H9 (cell line): ENCODE measurements around the gene BLOC1S3. TPM values are rescaled to one million over a fixed set of nuclear protein-coding genes. Genes with fewer than 3 reads are reported as not detected.

Experiments
- DNase-seq: peaks from one replicate; pipeline ENCODE4 v3.0.0-alpha.2; 2017
- H2AFZ ChIP-seq: one replicate; pipeline ENCODE4 v1.6.1; 2013; ENCODE audit warnings: mild to moderate bottlenecking, low read length, control low read depth, moderate library complexity
- H2AK5ac ChIP-seq: 2 replicates; pipeline ENCODE4 v1.6.1; 2013; ENCODE audit warnings: low read length, control low read depth, mixed read lengths; ENCODE audit not compliant: insufficient read length
- H2BK120ac ChIP-seq: one replicate; pipeline ENCODE4 v1.6.1; 2013; ENCODE audit warnings: low read depth, mild to moderate bottlenecking, low read length, control low read depth, inconsistent platforms; ENCODE audit not compliant: poor library complexity, severe bottlenecking
- H2BK12ac ChIP-seq: 2 replicates; pipeline ENCODE4 v1.6.1; 2013; ENCODE audit warnings: low read length, control low read depth, mixed read lengths, low read depth; ENCODE audit not compliant: insufficient read length
- H2BK15ac ChIP-seq: 2 replicates; pipeline ENCODE4 v1.6.1; 2013; ENCODE audit warnings: low read depth, low read length, control low read depth
- H2BK20ac ChIP-seq: one replicate; pipeline ENCODE4 v1.6.1; 2013; ENCODE audit warnings: low read depth, mild to moderate bottlenecking, low read length, control low read depth, inconsistent platforms; ENCODE audit not compliant: poor library complexity, severe bottlenecking
- H2BK5ac ChIP-seq: 2 replicates; pipeline ENCODE4 v1.6.1; 2013; ENCODE audit warnings: low read length, control low read depth, mixed read lengths; ENCODE audit not compliant: insufficient read length
- H3K14ac ChIP-seq: 2 replicates; pipeline ENCODE4 v1.6.1; 2013; ENCODE audit warnings: low read length, control low read depth; ENCODE audit not compliant: insufficient read depth
- H3K18ac ChIP-seq: 2 replicates; pipeline ENCODE4 v1.6.1; 2013; ENCODE audit warnings: low read depth, mild to moderate bottlenecking, mixed read lengths, low read length, control low read depth; ENCODE audit not compliant: insufficient read length
- H3K23ac ChIP-seq: 2 replicates; pipeline ENCODE4 v1.6.1; 2013; ENCODE audit warnings: low read length, control low read depth, mixed read lengths, low read depth; ENCODE audit not compliant: insufficient read length
- H3K23me2 ChIP-seq: 2 replicates; pipeline ENCODE4 v1.6.1; 2013; ENCODE audit warnings: low read depth, mild to moderate bottlenecking, mixed read lengths, low read length, control low read depth; ENCODE audit not compliant: insufficient read length, poor library complexity, severe bottlenecking
- H3K27ac ChIP-seq: 2 replicates; pipeline ENCODE4 v1.5.1; 2013; ENCODE audit warnings: low read length, control low read depth, mixed read lengths, low read depth; ENCODE audit not compliant: insufficient read length
- H3K27me3 ChIP-seq: 2 replicates; pipeline ENCODE4 v1.6.1; 2013; ENCODE audit warnings: low read length, control low read depth, inconsistent platforms; ENCODE audit not compliant: insufficient read depth
- H3K4ac ChIP-seq: 2 replicates; pipeline ENCODE4 v1.6.1; 2013; ENCODE audit warnings: low read depth, mild to moderate bottlenecking, control low read depth, inconsistent platforms, low read length, moderate library complexity
- H3K4me1 ChIP-seq: 2 replicates; pipeline ENCODE4 v1.6.1; 2013; ENCODE audit warnings: low read length, control low read depth, inconsistent platforms; ENCODE audit not compliant: insufficient read depth
- H3K4me2 ChIP-seq: 2 replicates; pipeline ENCODE4 v1.6.1; 2013; ENCODE audit warnings: low read length, control low read depth, mixed read lengths; ENCODE audit not compliant: insufficient read length, insufficient read depth
- H3K56ac ChIP-seq: 2 replicates; pipeline ENCODE4 v1.6.1; 2013; ENCODE audit warnings: low read depth, mild to moderate bottlenecking, mixed read lengths, low read length, control low read depth; ENCODE audit not compliant: insufficient read length
- H3K79me1 ChIP-seq: 2 replicates; pipeline ENCODE4 v1.6.1; 2013; ENCODE audit warnings: low read depth, mild to moderate bottlenecking, moderate library complexity, low read length, control low read depth, inconsistent platforms; ENCODE audit not compliant: insufficient read depth, poor library complexity, severe bottlenecking
- H3K79me2 ChIP-seq: 2 replicates; pipeline ENCODE4 v1.6.1; 2013; ENCODE audit warnings: low read length, control low read depth, inconsistent platforms; ENCODE audit not compliant: insufficient read depth
- H3K9ac ChIP-seq: 2 replicates; pipeline ENCODE4 v1.6.1; 2013; ENCODE audit warnings: low read length, control low read depth, mixed read lengths; ENCODE audit not compliant: insufficient read length; ENCODE audit errors: extremely low read depth
- H3K9me3 ChIP-seq: one replicate; pipeline ENCODE4 v1.6.1; 2013; ENCODE audit warnings: low read depth, low read length, inconsistent platforms; ENCODE audit not compliant: control insufficient read depth
- H3T11ph ChIP-seq: one replicate; pipeline ENCODE4 v1.6.1; 2013; ENCODE audit warnings: mild to moderate bottlenecking, low read length, control low read depth, inconsistent platforms
- H4K20me1 ChIP-seq: one replicate; pipeline ENCODE4 v1.6.1; 2013; ENCODE audit not compliant: control insufficient read depth, insufficient read length, insufficient read depth
- H4K5ac ChIP-seq: 2 replicates; pipeline ENCODE4 v1.6.1; 2013; ENCODE audit warnings: low read depth, mild to moderate bottlenecking, mixed read lengths, low read length, control low read depth; ENCODE audit not compliant: insufficient read length
- H4K8ac ChIP-seq: replicated peaks from 2 replicates; pipeline ENCODE4 v1.6.1; 2013; ENCODE audit warnings: low read length, control low read depth, mixed read lengths, low read depth; ENCODE audit not compliant: insufficient read length
- H4K91ac ChIP-seq: 2 replicates; pipeline ENCODE4 v1.6.1; 2013; ENCODE audit warnings: low read depth, mild to moderate bottlenecking, moderate library complexity, mixed read lengths, low read length, control low read depth; ENCODE audit not compliant: insufficient read length
- H3K27ac Mint-ChIP-seq, 3 experiments: 2 replicates in 2 of 3; 3 replicates in 1 of 3; pipeline ENCODE4 v1.8.0; 2020 to 2021; ENCODE audit warnings: mixed read lengths in 3 of 3, mild to moderate bottlenecking in 1 of 3, moderate library complexity in 1 of 3
- H3K27me3 Mint-ChIP-seq: 2 replicates; pipeline ENCODE4 v1.8.0; 2021; ENCODE audit warnings: low read depth, mild to moderate bottlenecking, moderate library complexity, mixed read lengths
- H3K36me3 Mint-ChIP-seq, 3 experiments: 2 replicates in 2 of 3; 3 replicates in 1 of 3; pipeline ENCODE4 v1.8.0; 2020 to 2021; ENCODE audit warnings: low read depth in 3 of 3, mixed read lengths in 3 of 3; ENCODE audit not compliant: insufficient read depth in 1 of 3
- H3K4me1 Mint-ChIP-seq, 2 experiments: 2 replicates each; pipeline ENCODE4 v1.8.0; 2020; ENCODE audit warnings: mixed read lengths in 2 of 2
- H3K4me3 Mint-ChIP-seq, 2 experiments: 2 replicates in 1 of 2; 3 replicates in 1 of 2; pipeline ENCODE4 v1.8.0; 2020 to 2021; ENCODE audit warnings: mild to moderate bottlenecking in 2 of 2, mixed read lengths in 2 of 2, moderate library complexity in 1 of 2
- H3K9me3 Mint-ChIP-seq, 2 experiments: 2 replicates in 1 of 2; 3 replicates in 1 of 2; pipeline ENCODE4 v1.8.0; 2020; ENCODE audit warnings: mild to moderate bottlenecking in 2 of 2, mixed read lengths in 2 of 2, moderate library complexity in 1 of 2
- WGBS: extraction: QIAGEN DNeasy Blood & Tissue Kit; methylation state at CpG from one replicate; pipeline ENCODE4 v1.1.7; 2013; ENCODE audit warnings: missing lambda C conversion rate, low lambda C conversion rate, mixed read lengths; ENCODE audit not compliant: insufficient read length; ENCODE audit errors: extremely low coverage; 5-methylcytosine and 5-hydroxymethylcytosine counted together
- total RNA-seq: library from RNA; stranded (reverse); gene quantifications from 2 replicates; pipeline ENCODE4 v1.2.1, GENCODE V29; 2021
- TF ChIP-seq, protein P1 (sequence below): fragments of 200-600 bp; sonication (generic); conservative IDR thresholded peaks from 3 replicates; pipeline ENCODE4 v1.8.0; 2021; ENCODE audit warnings: antibody characterized with exemption, mild to moderate bottlenecking

Gene BLOC1S3
- total RNA-seq, 1 experiment from 2014 or later: 9.2 TPM

DNA sequence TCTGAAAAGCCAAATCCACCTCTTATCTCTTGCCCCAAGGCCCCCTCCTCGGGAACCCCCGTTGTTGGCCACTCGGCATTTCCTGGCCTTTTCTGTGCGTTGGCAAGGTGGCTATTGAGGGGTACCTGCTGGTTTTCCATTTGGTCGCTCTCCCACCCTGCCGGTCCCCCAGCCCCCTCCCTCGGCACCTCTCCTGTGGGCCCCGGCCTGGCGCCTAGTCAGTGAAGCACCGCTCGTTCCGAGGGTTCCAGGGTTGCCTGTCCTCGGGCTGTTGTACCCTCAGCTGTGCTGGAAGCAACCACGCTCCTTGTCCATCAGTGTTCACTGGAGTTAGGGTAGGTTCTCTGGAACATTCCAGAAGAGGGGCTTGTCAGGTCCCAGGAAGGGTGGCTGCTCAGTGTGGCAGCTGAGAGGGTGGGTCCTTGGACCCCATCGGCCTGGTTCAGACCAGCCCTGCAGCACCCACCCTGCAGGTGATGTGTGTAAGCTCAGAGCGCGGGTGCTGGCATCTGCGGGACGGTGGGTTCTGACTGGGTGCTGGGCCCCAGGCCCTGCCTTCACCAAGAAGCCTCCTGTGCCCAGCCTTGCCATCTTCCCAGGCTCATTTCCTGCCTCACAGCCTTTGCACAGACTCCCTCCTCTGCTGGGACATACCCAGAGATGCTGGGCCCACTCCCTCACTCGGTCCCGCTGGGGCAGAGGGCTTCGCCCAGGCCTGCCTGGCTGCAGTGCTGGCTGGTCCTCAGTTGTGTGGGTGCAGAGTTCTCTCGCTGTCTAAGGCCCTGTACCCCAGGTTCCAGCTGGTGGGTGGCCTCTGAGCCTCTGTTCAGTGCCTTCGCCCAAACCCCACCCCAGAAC, 39.1 kb upstream of the BLOC1S3 start:
- no peaks in the 10 kb centered on the region for H3K9me3 Mint-ChIP-seq
- Histone ChIP-seq H3K23me2 (no peaks in the 10 kb centered on the region), H3K4ac (no peak overlapping the region), H3K23ac (no peak overlapping the region), H3K27me3 (no peaks in the 10 kb centered on the region), H3K18ac (no peak overlapping the region), H3K79me1 (no peaks in the 10 kb centered on the region), H2BK12ac (no peak overlapping the region), H3T11ph (no peak overlapping the region), H3K27ac (no peak overlapping the region), H4K5ac (no peak overlapping the region), H2BK5ac (no peak overlapping the region), H4K20me1 (no peaks in the 10 kb centered on the region), H3K4me2 (no peak overlapping the region), H2BK20ac (no peak overlapping the region), H4K8ac (no peak overlapping the region), H3K79me2 (no peaks in the 10 kb centered on the region; the same call in 1 of the 2 replicates), H2AK5ac (no peak overlapping the region), H2AFZ (no peak overlapping the region), H4K91ac (no peak overlapping the region), H3K4me1 (no peaks in the 10 kb centered on the region), H3K9ac (no peak overlapping the region), H2BK120ac (no peak overlapping the region), H3K14ac (no peak overlapping the region), H3K9me3 (no peaks in the 10 kb centered on the region), H2BK15ac (no peak overlapping the region), H3K56ac (no peak overlapping the region)
- H3K36me3 Mint-ChIP-seq: peaks cover 10 to 27% (median 25%) of the 10 kb centered on the region in 3 experiments; a peak in 6 of 7 replicates
- H3K27me3 Mint-ChIP-seq: no peaks in the 10 kb centered on the region
- peak overlapping the region in 1 of 3 experiments; percentile 44; a peak in 3 of 7 replicates for H3K27ac Mint-ChIP-seq
- WGBS: no CpG with 5 or more reads among the region's 24 CpGs
- peaks cover 23 to 24% of the 10 kb centered on the region in 2 experiments for H3K4me1 Mint-ChIP-seq
- no peak for DNase-seq
- H3K4me3 Mint-ChIP-seq: no peak overlapping the region
- TF ChIP-seq, protein P1, sequence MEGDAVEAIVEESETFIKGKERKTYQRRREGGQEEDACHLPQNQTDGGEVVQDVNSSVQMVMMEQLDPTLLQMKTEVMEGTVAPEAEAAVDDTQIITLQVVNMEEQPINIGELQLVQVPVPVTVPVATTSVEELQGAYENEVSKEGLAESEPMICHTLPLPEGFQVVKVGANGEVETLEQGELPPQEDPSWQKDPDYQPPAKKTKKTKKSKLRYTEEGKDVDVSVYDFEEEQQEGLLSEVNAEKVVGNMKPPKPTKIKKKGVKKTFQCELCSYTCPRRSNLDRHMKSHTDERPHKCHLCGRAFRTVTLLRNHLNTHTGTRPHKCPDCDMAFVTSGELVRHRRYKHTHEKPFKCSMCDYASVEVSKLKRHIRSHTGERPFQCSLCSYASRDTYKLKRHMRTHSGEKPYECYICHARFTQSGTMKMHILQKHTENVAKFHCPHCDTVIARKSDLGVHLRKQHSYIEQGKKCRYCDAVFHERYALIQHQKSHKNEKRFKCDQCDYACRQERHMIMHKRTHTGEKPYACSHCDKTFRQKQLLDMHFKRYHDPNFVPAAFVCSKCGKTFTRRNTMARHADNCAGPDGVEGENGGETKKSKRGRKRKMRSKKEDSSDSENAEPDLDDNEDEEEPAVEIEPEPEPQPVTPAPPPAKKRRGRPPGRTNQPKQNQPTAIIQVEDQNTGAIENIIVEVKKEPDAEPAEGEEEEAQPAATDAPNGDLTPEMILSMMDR: no peak
